Measurements from ENCODE around the gene RHOD.

Gene RHOD

DNA sequence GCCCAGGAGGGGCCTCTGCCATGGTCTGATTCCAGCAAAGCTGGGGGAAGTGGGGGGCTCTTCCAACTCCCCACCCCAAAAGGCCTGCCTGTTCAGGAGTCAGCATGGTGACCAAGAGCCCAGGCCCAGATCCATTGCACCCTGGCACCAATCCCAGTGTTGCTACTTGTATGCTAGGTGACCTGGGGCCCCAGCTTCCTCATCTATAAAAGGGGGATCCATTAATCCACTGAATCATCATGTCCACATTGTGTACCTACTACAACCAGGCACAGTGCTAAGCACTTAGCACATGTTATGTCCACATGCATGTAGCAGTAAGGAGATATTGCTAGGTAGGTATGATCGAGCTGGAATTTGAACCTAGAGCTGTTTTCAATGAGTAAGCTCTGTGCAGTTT, 31.7 kb upstream of the RHOD start:
- H3K4me3 ChIP-seq (ENCODE audit: control insufficient read depth, low read depth, low read length) = no peak overlapping the region
- no peak for DNase-seq (ENCODE audit: low read depth)
- no peak for TF ChIP-seq CTCF (conservative IDR thresholded peaks at IDR 0.05; ENCODE audit: control insufficient read depth, insufficient read depth, low read depth, low read length)

DNA sequence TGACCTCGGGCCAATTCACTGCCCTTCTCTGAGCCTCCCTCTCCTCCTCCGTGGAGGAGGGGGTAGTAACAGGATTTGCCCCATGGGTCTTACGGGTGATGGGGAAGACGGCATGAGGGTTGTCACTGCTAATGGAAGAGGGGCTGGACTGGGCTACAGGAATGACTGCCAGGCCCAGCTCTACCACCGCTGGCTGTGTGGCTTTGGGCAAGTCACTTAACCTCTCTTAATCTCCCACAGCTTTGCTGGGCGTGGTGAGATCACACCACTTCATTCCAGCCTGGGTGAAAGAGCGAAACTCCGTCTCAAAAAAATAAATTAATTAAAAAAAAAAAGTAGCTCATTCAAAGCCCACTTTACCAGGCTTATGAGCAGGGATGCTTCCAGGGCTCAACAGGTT, 30.9 kb upstream of the RHOD start:
- TF ChIP-seq CTCF (conservative IDR thresholded peaks at IDR 0.05; ENCODE audit: control insufficient read depth, insufficient read depth, low read depth, low read length) = no peak
- no peak overlapping the region for H3K4me3 ChIP-seq (ENCODE audit: control insufficient read depth, low read depth, low read length)
- DNase-seq (ENCODE audit: low read depth) = no peak

DNA sequence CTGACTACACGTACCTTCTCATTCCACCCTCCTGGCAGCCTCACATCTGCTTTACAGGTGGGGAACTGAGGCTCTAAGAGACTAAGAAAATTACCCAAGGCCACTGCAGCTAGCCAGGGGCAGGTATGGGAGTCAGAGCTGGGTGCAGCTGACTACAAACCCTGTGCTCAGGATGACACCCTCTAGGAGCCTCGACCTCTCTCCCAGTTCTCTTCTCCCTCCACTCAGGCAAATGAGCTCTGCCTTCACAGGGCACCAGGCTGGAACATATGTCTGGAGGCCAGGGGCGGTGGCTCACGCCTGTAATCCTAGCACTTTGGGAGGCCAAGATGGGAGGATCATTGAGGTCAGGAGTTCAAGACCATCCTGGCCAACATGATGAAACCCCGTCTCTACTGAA, 29.7 kb upstream of the RHOD start:
- TF ChIP-seq CTCF (conservative IDR thresholded peaks at IDR 0.05; ENCODE audit: control insufficient read depth, insufficient read depth, low read depth, low read length) = no peak
- no peak for DNase-seq (ENCODE audit: low read depth)
- H3K4me3 ChIP-seq (ENCODE audit: control insufficient read depth, low read depth, low read length) = no peak overlapping the region

DNA sequence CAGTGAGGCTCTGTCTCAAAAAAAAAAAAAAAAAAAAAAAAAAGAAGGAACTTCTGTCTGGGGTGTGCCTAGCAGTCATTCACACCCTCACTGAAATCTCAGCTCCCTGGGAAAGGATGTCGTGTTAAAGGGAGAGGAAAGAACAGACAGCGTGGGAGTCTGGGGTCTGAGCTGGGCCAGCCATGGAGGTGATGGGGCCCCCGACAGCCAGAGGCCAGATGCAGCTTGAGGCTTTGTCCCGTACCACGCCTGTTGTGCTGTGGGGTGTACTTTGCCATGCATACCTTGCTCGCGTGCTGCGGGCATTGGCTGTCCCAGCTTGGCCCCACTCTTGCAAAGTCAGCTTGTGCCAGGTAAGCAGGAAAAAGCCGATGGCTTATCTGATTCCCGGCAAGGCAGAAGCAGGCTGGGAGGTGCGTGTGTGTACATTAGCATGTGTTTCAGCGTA, 29.1 kb upstream of the RHOD start:
- DNase-seq (ENCODE audit: low read depth) = no peak
- no peak for TF ChIP-seq CTCF (conservative IDR thresholded peaks at IDR 0.05; ENCODE audit: control insufficient read depth, insufficient read depth, low read depth, low read length)
- H3K4me3 ChIP-seq (ENCODE audit: control insufficient read depth, low read depth, low read length) = no peak overlapping the region

DNA sequence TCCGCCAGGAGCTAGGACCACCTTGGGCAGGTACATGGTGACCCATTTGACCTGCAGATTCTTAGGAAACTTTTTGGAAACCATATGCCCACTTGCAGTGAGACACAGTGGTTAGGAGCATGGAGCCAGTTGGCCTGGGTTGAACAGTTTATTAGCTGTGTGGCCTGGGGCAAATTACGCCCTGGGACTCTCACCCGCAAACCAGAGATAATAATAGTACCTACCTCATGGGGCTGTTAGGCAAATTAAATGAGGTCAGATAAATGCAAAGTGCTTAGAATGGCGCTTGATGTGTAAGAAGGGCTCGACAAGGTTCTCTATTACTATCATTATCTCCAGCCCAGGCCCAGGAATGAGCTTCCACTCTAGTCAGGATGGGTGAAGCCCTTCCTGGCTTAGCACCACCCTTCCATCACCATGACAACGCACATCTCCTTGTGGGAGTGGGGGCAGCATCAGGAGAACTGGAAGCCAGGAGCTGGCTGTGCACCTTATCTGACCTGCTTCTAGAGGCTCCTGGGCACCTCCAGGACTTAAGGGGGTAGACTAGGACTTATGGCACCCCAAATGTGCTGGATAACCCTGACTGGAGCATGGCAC, 28.6 kb upstream of the RHOD start:
- no peak for DNase-seq (ENCODE audit: low read depth)
- no peak for TF ChIP-seq CTCF (conservative IDR thresholded peaks at IDR 0.05; ENCODE audit: control insufficient read depth, insufficient read depth, low read depth, low read length)
- no peak overlapping the region for H3K4me3 ChIP-seq (ENCODE audit: control insufficient read depth, low read depth, low read length)

GRCh38 chr11:67029146-67029545, 27.5 kb upstream of the RHOD start:
- peak; percentile 33 for DNase-seq (ENCODE audit: low read depth)

More at GRCh38 chr11:67029146-67029545, 27.5 kb upstream of the RHOD start:
- H3K4me3 ChIP-seq (ENCODE audit: control insufficient read depth, low read depth, low read length) = no peak overlapping the region
- no peak for TF ChIP-seq CTCF (conservative IDR thresholded peaks at IDR 0.05; ENCODE audit: control insufficient read depth, insufficient read depth, low read depth, low read length)
